Neutrophil (primary cell): ENCODE results near the gene GLA.

ENCODE experiments used
- H3K27ac ChIP-seq: fragments of 200-600 bp; sonication (generic); 2 replicates; pipeline ENCODE4 v1.5.1; 2016; ENCODE audit warnings: mild to moderate bottlenecking, moderate library complexity
- H3K27me3 ChIP-seq: fragments of 200-600 bp; sonication (generic); 2 replicates; pipeline ENCODE4 v1.6.0; 2016; ENCODE audit warnings: mild to moderate bottlenecking
- H3K36me3 ChIP-seq: fragments of 200-600 bp; sonication (generic); 2 replicates; pipeline ENCODE4 v1.5.1; 2017
- H3K4me1 ChIP-seq, 2 experiments: fragments of 200-600 bp in 1 of 2; sonication (generic) in 1 of 2; 1 replicate in 1 of 2; 2 replicates in 1 of 2; pipeline versions ENCODE4 v1.5.1 to v1.6.1; 2013 to 2016; ENCODE audit warnings: low read depth in 1 of 2, low read length in 1 of 2, mild to moderate bottlenecking in 1 of 2, moderate library complexity in 1 of 2; ENCODE audit not compliant: control insufficient read depth in 1 of 2, insufficient read depth in 1 of 2
- H3K4me3 ChIP-seq, 2 experiments: fragments of 200-600 bp in 1 of 2; sonication (generic) in 1 of 2; 1 replicate in 1 of 2; 2 replicates in 1 of 2; pipeline ENCODE4 v1.5.1; 2013 to 2016; ENCODE audit warnings: low read depth in 1 of 2, low read length in 1 of 2, mild to moderate bottlenecking in 1 of 2, moderate library complexity in 1 of 2
- H3K9me3 ChIP-seq: fragments of 200-600 bp; sonication (generic); 2 replicates; pipeline ENCODE4 v1.5.1; 2016
- TF ChIP-seq, protein P1 (sequence below): fragments of 200-600 bp; sonication (generic); IDR thresholded peaks from 2 replicates; pipeline ENCODE4 v1.5.1; 2016; ENCODE audit warnings: antibody characterized with exemption

GLA gene

DNA sequence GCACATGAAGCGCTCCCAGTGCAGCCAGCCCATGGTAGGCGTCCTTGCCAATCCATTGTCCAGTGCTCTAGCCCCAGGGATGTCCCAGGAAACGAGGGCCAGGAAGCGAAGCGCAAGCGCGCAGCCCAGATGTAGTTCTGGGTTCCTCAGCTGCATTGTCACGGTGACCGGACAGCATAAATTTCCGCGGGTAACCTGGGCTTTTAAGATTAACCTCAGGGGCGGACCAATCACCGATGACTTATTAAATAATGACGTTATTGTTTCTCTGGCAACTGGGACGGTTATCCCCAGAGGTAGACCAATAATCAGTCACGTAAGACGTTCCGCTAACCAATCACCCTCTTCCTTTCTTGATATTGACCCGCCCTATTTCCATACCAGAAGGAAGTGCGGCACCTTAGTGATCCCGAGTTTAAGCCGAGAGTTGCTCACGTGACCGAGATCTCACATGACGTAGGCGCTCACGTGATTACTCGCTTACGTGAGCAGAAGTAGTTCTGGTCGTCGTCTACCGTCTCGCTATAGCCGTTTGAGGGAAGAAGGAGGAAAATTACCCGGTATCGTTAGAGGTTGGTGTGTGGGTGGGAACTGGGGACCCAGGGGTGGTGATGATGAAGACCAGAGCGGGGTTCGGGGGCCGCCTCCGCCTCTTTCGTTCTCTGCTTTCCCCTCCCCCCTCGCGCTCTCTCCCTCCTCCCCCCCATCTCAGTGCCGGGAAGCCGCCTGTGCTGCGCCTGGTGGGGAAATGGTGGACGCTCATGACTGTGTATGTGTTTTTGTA, at the start of gene GLA, which contains the start of gene HNRNPH2:
TSS of gene GLA (minus strand) at position 178 of the 784 bp plus-strand sequence. CDS start at position 156, 22 bp downstream.
TSS of gene HNRNPH2 (plus strand) at position 475 of the 784 bp plus-strand sequence. CDS start 3,767 bp downstream, outside the sequence.
- H3K9me3 ChIP-seq: no peaks in the 10 kb centered on the region
- H3K4me3 ChIP-seq: peak within 1 kb of the TSS; percentile 66 to 74
- TF ChIP-seq, protein P1, sequence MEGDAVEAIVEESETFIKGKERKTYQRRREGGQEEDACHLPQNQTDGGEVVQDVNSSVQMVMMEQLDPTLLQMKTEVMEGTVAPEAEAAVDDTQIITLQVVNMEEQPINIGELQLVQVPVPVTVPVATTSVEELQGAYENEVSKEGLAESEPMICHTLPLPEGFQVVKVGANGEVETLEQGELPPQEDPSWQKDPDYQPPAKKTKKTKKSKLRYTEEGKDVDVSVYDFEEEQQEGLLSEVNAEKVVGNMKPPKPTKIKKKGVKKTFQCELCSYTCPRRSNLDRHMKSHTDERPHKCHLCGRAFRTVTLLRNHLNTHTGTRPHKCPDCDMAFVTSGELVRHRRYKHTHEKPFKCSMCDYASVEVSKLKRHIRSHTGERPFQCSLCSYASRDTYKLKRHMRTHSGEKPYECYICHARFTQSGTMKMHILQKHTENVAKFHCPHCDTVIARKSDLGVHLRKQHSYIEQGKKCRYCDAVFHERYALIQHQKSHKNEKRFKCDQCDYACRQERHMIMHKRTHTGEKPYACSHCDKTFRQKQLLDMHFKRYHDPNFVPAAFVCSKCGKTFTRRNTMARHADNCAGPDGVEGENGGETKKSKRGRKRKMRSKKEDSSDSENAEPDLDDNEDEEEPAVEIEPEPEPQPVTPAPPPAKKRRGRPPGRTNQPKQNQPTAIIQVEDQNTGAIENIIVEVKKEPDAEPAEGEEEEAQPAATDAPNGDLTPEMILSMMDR: peak; percentile 52
- peak within 1 kb of the TSS; percentile 98 for H3K27ac ChIP-seq
- peaks cover 30 to 39% of the 10 kb centered on the region in 2 experiments for H3K4me1 ChIP-seq
- no peaks in the 10 kb centered on the region for H3K27me3 ChIP-seq
- peaks cover 11% of the 10 kb centered on the region for H3K36me3 ChIP-seq

DNA sequence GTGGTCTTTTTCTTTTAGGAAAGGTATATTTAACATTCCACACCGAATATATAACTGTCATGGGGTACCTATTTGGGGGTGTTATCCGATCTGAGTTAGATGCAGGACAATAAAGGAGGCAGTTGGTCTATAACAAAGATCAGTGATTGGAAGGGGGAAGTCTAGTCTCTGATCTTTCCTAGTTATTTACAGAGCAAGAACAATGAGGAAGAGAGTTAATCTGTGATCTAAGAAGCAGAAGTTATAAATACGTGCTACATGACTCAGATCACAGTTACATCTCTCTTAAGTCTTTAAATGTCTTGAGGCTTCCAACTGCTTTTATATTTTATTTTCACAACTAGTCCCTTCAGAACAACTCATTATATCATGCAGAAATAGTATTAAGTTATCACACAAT, 44.3 kb upstream of the GLA start:
- Histone ChIP-seq H3K27ac (no peak overlapping the region), H3K36me3 (no peaks in the 10 kb centered on the region), H3K27me3 (no peaks in the 10 kb centered on the region), H3K9me3 (no peaks in the 10 kb centered on the region), H3K4me1 (no peaks in the 10 kb centered on the region), H3K4me3 (no peak overlapping the region)
- TF ChIP-seq, protein P1: no peak

DNA sequence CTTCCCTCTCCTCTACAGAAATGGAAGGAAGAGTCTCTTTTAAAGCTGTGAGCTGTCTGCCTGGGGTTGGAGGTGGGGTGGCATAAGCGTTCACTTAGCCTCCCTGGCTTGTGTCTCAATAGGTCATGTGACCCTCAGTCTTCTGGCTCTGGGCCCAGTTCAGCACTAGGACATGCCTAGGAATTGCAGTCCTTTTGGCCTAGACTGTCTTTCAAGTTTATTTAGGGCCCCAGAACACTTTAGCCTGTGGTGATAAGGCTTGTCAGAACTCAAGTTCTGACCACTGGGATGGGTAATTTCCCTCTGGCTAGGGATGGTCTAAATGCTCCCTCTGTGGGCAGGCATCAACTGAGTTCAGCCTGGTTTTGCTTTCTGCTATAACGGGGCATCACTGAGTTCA, 43.2 kb upstream of the GLA start:
- no peaks in the 10 kb centered on the region for H3K27me3 ChIP-seq
- H3K4me1 ChIP-seq: no peaks in the 10 kb centered on the region
- H3K27ac ChIP-seq: no peak overlapping the region
- no peaks in the 10 kb centered on the region for H3K9me3 ChIP-seq
- no peaks in the 10 kb centered on the region for H3K36me3 ChIP-seq
- H3K4me3 ChIP-seq: no peak overlapping the region
- TF ChIP-seq, protein P1: no peak

DNA sequence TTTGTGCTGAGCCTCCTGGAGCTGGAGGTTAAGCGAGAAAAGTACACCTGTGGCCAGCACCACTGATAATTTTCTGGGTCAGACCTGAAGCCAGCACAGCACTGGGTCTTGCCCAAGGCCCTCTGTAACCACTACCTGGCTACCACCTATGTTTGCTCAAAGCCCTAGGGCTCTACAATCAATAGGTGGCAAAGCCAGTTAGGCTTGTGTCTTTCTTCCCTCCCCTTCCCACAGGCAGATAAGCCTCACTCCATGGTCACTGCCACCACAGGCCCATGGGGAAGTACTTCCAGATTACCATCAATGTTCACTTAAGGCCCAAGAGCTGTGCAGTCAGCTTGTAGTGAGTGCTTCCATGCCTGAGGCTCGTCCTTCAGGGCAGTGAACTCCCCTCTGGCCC, 42.4 kb upstream of the GLA start:
- Histone ChIP-seq H3K36me3 (no peaks in the 10 kb centered on the region), H3K4me3 (no peak overlapping the region), H3K4me1 (no peaks in the 10 kb centered on the region), H3K9me3 (no peaks in the 10 kb centered on the region), H3K27ac (no peak overlapping the region), H3K27me3 (no peaks in the 10 kb centered on the region)
- TF ChIP-seq, protein P1: no peak

DNA sequence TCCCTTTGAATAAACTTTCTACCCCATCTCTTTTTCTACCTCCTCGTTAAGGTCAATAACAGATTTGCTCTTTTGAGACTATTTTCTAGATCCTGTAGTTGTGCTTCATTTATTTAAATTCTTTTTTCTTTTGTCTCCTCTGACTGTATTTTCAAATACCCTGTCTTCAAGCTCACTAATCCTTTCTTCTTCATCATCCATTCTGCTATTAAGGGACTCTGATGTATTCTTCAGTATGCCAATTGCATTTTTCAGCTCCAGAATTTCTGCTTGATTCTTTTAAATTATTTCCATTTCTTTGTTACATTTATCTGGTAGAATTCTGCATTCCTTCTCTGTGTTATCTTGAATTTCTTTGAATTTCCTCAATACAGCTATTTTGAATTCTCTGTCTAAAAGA, 41.6 kb upstream of the GLA start:
- no peaks in the 10 kb centered on the region for H3K4me1 ChIP-seq
- no peak overlapping the region for H3K27ac ChIP-seq
- no peak overlapping the region for H3K4me3 ChIP-seq
- no peaks in the 10 kb centered on the region for H3K9me3 ChIP-seq
- no peaks in the 10 kb centered on the region for H3K36me3 ChIP-seq
- H3K27me3 ChIP-seq: no peaks in the 10 kb centered on the region
- TF ChIP-seq, protein P1: no peak
